Transverse colon (tissue), 4 donors: Measurements from ENCODE around the gene TMEM190. TPM values are rescaled to one million over a fixed set of nuclear protein-coding genes. Genes with fewer than 3 reads are reported as not detected.
"Not testable (repeated sequence)": the region's sequence is repeated elsewhere in the genome, so short reads cannot be mapped to it uniquely, and the experiment has no call there.

Experiments
- DNase-seq: peaks from one replicate; pipeline ENCODE4 v3.0.0-alpha.2; 2019
- H3K27ac ChIP-seq, 4 donors: fragments of 200-600 bp; sonication (generic); 2 replicates each; pipeline ENCODE4 v1.5.1; 2016 to 2018; ENCODE audit warnings: inconsistent platforms in 4 of 4
- H3K27me3 ChIP-seq: fragments of 200-600 bp; sonication (generic); 2 replicates; pipeline ENCODE4 v1.5.1; 2017; ENCODE audit warnings: inconsistent platforms
- H3K36me3 ChIP-seq, 4 donors: fragments of 200-600 bp; sonication (generic); 2 replicates each; pipeline ENCODE4 v1.5.1; 2017 to 2019; ENCODE audit warnings: inconsistent platforms in 4 of 4
- H3K4me1 ChIP-seq, 4 donors: fragments of 200-600 bp; sonication (generic); 2 replicates each; pipeline ENCODE4 v1.5.1; 2017 to 2020; ENCODE audit warnings: inconsistent platforms in 4 of 4
- H3K4me3 ChIP-seq, 4 donors: fragments of 200-600 bp; sonication (generic); 1 replicate in 1 of 4; 2 replicates in 3 of 4; pipeline versions ENCODE4 v1.5.1 to v1.6.1; 2017 to 2019; ENCODE audit warnings: inconsistent platforms in 4 of 4
- H3K9me3 ChIP-seq, 2 donors: fragments of 200-600 bp; sonication (generic); 2 replicates each; pipeline ENCODE4 v1.5.1; 2017 to 2019; ENCODE audit warnings: inconsistent platforms in 2 of 2
- CTCF ChIP-seq, 5 experiments: fragments of 200-600 bp in 3 of 5; fragments of 450-650 bp in 2 of 5; sonication (generic) in 3 of 5; IDR thresholded peaks; 1 replicate in 2 of 5; 2 replicates in 3 of 5; pipeline ENCODE4 v1.5.1; 2016 to 2017; ENCODE audit warnings: antibody characterized with exemption in 5 of 5, inconsistent platforms in 3 of 5, mild to moderate bottlenecking in 2 of 5, moderate library complexity in 1 of 5
- EP300 ChIP-seq: sonication (generic); formaldehyde crosslinking; IDR thresholded peaks from one replicate; pipeline ENCODE4 v1.6.1; 2017; ENCODE audit warnings: antibody characterized with exemption, low read depth
- POLR2A ChIP-seq: fragments of 450-650 bp; IDR thresholded peaks from one replicate; pipeline ENCODE4 v1.6.1; 2016; ENCODE audit warnings: antibody characterized with exemption, mild to moderate bottlenecking, moderate library complexity
- POLR2AphosphoS5 ChIP-seq, 3 donors: sonication (generic); formaldehyde crosslinking; IDR thresholded peaks; one replicate each; pipeline ENCODE4 v1.6.1; 2016; ENCODE audit warnings: antibody characterized with exemption in 3 of 3
- WGBS, 2 donors: methylation state at CpG; one replicate each; pipeline ENCODE4 v1.1.5; 2018; ENCODE audit warnings: low coverage in 1 of 2; 5-methylcytosine and 5-hydroxymethylcytosine counted together
- in situ Hi-C, 4 donors: fragments of 200-750 bp; cut with MboI; loops; one replicate each; pipeline versions ENCODE4 v1.15.0 to v1.15.1; 2017; ENCODE audit warnings: low sequenced_read_pairs in 3 of 4, low pct_ligation_motif_present in 1 of 4, low pct_unique_long_range_greater_than_20kb in 1 of 4
- intact Hi-C: fragments of 100-400 bp; cut with DNase I; formaldehyde crosslinking; loops from one replicate; pipeline ENCODE4 v1.15.1; 2023; ENCODE audit warnings: low total_unique reads
- total RNA-seq, 4 donors: library from RNA; depleted of rRNA; stranded (reverse); fragments of >200 nt; gene quantifications; one replicate each; pipeline ENCODE4 v1.1.0, GENCODE V29; 2016

Gene TMEM190
- total RNA-seq, 4 donors from 2014 or later, result not detected

DNA sequence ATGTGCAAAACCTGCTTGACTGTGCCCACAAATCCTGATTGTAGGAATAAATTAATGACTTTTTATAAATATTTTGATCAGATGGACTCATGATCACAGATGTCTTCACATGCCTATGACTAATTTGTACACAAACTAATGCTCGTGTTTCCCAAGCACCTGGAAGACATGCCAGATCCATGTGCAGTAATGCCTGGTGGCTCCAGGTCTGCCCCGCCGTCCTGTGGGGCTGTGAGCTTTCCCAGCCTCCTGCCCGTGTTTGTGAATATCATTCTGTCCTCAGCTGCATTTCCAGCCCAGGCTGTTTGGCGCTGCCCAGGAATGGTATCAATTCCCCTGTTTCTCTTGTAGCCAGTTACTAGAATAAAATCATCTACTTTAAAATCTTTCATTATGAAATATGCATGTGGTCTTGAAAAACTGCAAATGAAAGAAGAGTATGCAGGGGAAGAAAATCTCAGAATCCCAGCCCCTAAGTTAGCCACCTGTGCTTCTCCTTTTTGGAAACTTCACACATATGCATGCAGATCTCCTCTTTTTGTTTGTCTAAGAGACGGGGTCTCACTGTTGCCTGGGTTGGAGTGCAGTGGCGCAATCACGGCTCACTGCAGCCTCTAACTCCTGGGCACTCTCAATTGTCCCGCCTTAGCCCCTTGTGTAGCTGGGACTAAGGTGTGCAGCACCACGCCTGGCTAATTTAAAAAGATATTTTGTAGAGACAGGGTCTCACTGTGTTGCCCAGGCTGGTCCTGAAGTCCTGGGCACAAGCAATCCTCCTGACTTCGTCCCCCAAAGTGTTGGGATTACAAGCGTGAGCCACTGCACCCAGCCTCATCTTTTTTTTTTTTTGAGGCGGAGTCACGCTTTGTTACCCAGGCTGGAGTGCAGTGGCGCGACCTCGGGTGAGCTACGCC is 15.3 kb downstream of the TMEM190 start:
- Histone ChIP-seq H3K4me3 (no peak overlapping the region), H3K27ac (no peak overlapping the region), H3K27me3 (no peaks in the 10 kb centered on the region), H3K4me1 (peaks cover 19 to 32% (median 20%) of the 10 kb centered on the region in 4 donors), H3K9me3 (no peaks in the 10 kb centered on the region), H3K36me3 (peaks cover 0 to 6% (median 0%) of the 10 kb centered on the region in 4 donors)
- intact Hi-C loops (no loop called here), in situ Hi-C loops (loop anchor here in 1 of 4 donors (25.0 kb wide), 1 partner anchor 105 kb away; the partner anchor contains the start of genes BRSK1 and HSPBP1)
- DNase-seq, result no peak
- WGBS, 2 donors, result 76 to 77% methylated on average over 10 to 18 of the region's 18 CpGs
- TF ChIP-seq POLR2AphosphoS5 (IDR thresholded peaks at IDR 0.05), result no peak
- no peak for TF ChIP-seq EP300
- TF ChIP-seq POLR2A, result no peak
- no peak for TF ChIP-seq CTCF (IDR thresholded peaks at IDR 0.05)

- no peaks in the 10 kb centered on the region for H3K9me3 ChIP-seq
- no peak overlapping the region for H3K4me3 ChIP-seq
- in situ Hi-C loops, result loop anchor here in 1 of 4 donors (25.0 kb wide), 1 partner anchor 106 kb away; the partner anchor contains the start of genes BRSK1 and HSPBP1
- peaks cover 0 to 6% (median 0%) of the 10 kb centered on the region in 4 donors for H3K36me3 ChIP-seq
- intact Hi-C loops, result no loop called here
- no peaks in the 10 kb centered on the region for H3K27me3 ChIP-seq
- peaks cover 7 to 21% (median 9%) of the 10 kb centered on the region in 4 donors for H3K4me1 ChIP-seq
- H3K27ac ChIP-seq, result no peak overlapping the region
- 79 to 90% methylated on average over 7 to 18 of the region's 18 CpGs for WGBS, 2 donors
- TF ChIP-seq POLR2AphosphoS5 (IDR thresholded peaks at IDR 0.05), result no peak
- no peak for TF ChIP-seq POLR2A
- no peak for TF ChIP-seq EP300
- TF ChIP-seq CTCF (IDR thresholded peaks at IDR 0.05), result no peak
- no peak for DNase-seq
Measured at GRCh38 chr19:55392820-55393761, 16.5 kb downstream of the TMEM190 start.

DNA sequence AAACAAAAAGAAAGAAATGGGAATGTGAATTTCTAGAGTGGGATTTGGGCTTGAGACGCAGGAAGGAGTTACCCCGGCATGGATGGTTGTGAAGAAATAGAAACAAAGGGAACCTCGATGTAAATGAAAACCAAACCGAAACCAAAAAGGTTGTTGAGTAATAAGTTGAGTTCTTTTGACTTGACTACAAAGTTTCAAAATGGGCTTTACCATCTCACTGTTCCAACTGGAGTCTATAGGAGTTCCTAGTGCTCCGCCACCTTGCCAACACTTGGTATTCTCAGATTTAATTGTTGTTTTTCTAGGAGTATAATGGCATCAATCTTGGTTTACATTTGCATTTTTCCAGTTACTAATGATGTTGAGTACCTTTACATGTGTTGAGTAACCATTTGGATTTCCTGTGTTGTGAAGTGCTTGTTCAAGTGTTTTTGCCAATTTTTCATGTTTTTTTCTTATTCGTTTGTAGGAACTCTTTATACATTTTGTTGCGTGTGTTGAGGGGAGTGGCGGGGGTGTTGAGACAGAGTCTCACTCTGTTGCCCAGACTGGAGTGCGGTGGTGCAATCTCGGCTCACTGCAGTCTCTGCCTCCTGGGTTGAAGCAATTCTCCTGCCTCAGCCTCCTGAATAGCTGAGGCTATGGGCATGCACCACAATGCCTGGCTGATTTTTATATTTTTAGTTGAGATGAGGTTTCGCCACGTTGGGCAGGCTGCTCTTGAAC is 21.7 kb downstream of the TMEM190 start:
- Histone ChIP-seq H3K27me3 (no peaks in the 10 kb centered on the region), H3K27ac (no peak overlapping the region), H3K36me3 (peaks cover 0 to 16% (median 0%) of the 10 kb centered on the region in 4 donors), H3K4me1 (no peaks in the 10 kb centered on the region), H3K9me3 (no peaks in the 10 kb centered on the region), H3K4me3 (no peak overlapping the region)
- in situ Hi-C loops (loop anchor here in 1 of 4 donors (25.0 kb wide), 1 partner anchor 111 kb away; the partner anchor contains the start of genes BRSK1 and HSPBP1), intact Hi-C loops (no loop called here)
- DNase-seq, result no peak
- TF ChIP-seq EP300, result no peak
- 78 to 79% methylated on average over 4 to 12 of the region's 12 CpGs for WGBS, 2 donors

GRCh38 chr19:55400281-55401087 is 23.9 kb downstream of the TMEM190 start:
- intact Hi-C loops, result no loop called here
- no peaks in the 10 kb centered on the region for H3K27me3 ChIP-seq
- H3K27ac ChIP-seq, result no peak overlapping the region
- H3K4me3 ChIP-seq, result no peak overlapping the region
- peaks cover 0 to 18% (median 0%) of the 10 kb centered on the region in 4 donors for H3K36me3 ChIP-seq
- WGBS, 2 donors, result 80 to 86% methylated on average over 2 to 14 of the region's 14 CpGs
- in situ Hi-C loops, result loop anchor here in 2 of 4 donors (25.0 kb wide), 1 partner anchor 113 kb away; the partner anchor contains the start of genes BRSK1 (in 2 of the 2) and HSPBP1 (in 2 of the 2)
- DNase-seq, result no peak
- H3K9me3 ChIP-seq, result no peaks in the 10 kb centered on the region
- peaks cover 0 to 2% (median under 1%) of the 10 kb centered on the region in 4 donors for H3K4me1 ChIP-seq
- TF ChIP-seq POLR2AphosphoS5 (IDR thresholded peaks at IDR 0.05) (no peak), CTCF (IDR thresholded peaks at IDR 0.05) (no peak), EP300 (no peak), POLR2A (no peak)

GRCh38 chr19:55401390-55401789 is 24.8 kb downstream of the TMEM190 start:
- DNase-seq, H3K4me3 ChIP-seq, intact Hi-C loops, H3K27ac ChIP-seq, H3K27me3 ChIP-seq, H3K9me3 ChIP-seq: not testable (repeated sequence)
- in situ Hi-C loops, result loop anchor here in 2 of 4 donors (25.0 kb wide), 1 partner anchor 114 kb away; the partner anchor contains the start of genes BRSK1 (in 2 of the 2) and HSPBP1 (in 2 of the 2)
- WGBS, 2 donors, result 91% methylated on average over 24 of the region's 28 CpGs; no CpG with 5 or more reads in 1 of the 2 donors
- Histone ChIP-seq H3K36me3 (peaks cover 0 to 18% (median 0%) of the 10 kb centered on the region in 4 donors), H3K4me1 (peaks cover 0 to 11% (median 9%) of the 10 kb centered on the region in 4 donors)
